GM21447 (cell line): ENCODE results near the gene POC1A.

Experiments
- ATAC-seq: cut with Tn5 transposase; IDR thresholded peaks from one replicate; pipeline ENCODE4 v1.9.1; 2021; ENCODE audit not compliant: unreplicated experiment

Gene POC1A

DNA sequence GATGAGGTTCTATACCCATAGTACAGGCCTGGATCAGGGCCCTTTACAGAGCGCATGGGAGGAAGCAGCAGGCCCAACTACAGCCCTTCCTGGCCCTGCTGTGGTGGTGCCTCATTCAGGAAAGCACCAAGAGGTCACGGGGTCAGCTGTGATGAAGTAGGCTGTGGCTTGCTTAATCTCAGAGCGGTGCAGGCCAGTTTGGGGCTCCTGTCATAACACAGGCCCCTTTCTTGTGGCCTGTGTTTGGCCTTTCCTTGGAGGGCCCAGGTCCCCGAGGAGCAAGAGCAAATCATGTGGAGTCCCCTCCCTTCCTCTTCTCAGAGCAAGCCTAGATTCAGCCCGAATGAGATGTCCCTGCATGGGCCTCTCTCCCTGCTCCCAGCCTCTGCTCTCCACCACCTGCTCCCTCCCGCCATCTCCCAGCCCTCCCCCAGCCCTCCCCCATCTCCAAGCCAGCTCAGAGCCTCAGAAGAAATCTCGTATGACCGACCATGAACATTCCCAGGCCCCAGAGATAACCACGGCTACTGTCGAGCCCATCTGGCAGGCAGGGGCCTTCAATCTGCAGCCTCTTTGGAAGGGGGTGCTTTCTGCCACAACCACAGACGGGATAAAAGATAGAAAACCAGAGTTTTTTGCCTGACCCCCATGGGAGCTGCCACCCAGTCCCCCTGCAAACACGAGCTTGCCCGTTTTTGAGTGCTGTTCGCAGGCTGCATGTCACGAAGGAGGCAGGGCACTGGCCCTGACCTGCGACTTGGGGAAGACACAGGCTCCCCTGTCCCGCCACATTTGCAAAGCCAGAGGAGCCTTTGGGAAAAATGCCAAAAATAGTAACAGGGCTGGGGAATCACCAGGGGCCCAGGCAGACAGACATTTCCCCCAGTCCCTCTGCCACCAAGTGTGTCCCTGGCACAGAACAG is 65.5 kb downstream of the POC1A start:
- ATAC-seq, result no peak

GRCh38 chr3:52087731-52088130 is 66.5 kb downstream of the POC1A start:
- no peak for ATAC-seq

DNA sequence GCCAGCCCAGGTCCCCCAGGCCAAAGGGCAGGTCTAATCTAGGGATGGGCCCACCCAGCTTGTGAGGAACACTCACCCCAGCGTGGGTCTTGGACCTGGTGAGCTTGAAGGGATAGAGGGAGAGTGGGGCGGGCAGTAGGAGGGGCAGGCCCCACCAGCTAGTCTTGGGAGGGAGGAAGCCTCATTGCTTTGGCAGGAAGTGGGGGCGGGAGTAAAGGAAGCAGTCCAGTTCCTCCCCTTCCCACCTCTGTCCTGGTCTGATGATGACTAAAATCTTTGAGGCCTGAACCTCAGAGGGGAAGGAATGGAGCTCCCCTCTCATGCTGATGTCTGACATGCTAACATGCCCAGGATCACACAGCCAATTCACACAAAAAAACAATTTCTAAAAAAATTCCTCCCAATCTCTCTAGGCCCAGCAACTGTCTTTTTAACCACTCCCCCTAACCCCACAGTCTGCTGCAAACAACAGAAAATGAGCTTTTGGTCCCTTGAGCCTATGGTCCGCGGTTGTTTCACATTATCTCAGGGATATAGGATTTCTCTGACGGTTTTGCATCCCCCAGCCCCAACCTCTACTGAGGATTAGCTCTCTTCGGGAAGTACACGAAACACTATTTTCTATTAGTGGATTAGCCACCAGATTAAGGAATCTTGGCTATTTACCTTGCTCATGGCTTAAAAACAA is 67.1 kb downstream of the POC1A start:
- ATAC-seq, result no peak

DNA sequence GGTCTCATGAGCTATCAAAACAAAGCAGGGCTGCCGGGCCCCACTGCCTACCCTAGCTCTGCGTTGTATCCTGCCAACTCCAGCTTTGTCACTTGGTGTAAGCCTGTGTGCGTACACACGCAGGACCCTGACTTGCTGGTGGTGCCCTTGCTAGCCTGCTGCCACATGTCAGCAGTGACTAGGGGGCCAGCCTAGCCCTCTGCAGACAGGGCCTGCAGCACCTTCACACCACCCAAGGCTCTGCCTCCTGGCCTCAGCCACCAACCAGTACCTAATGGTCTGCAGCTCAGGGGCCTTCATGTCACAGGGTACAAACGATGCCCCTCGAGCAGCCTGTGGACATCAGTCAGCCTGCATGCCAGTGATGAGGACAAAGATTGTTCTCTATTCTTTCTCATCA is 67.8 kb downstream of the POC1A start:
- no peak for ATAC-seq

GRCh38 chr3:52085681-52086282 is 68.4 kb downstream of the POC1A start:
- no peak for ATAC-seq

DNA sequence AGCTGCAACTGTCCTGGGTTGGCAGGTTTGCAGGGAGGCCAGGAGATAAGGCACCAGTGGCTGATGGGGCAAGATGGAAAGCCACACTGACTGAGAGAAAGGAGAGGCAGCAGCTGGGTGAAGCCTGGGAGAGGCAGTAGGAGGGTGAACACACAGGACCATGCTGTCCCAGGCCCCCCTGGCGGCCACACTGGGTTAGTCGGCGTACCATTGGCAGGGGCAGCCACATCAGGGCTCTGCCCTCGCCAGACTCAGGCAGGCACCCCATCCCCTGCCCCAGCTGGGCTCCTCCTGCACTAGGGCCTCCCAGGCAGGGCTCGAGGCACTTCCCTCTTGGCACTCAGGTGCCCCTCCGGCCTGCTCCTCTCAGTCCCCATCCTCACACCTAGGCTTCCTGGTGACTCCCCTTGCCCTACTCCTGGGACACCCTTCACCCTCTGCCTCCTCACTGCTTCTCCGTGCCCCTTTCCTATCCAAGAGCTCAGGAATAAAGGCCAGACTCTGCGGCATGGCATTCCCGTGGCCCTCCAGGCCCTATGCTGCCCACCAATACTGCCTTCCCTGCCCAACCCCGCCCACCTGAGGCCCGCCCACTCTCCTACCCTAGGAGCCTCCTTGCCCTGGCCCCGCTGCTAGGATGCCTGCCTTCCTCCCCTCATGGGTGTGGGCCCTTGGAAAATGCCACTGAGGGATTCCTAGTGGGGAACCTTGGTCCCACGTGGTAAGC is 69.1 kb downstream of the POC1A start:
- no peak for ATAC-seq

DNA sequence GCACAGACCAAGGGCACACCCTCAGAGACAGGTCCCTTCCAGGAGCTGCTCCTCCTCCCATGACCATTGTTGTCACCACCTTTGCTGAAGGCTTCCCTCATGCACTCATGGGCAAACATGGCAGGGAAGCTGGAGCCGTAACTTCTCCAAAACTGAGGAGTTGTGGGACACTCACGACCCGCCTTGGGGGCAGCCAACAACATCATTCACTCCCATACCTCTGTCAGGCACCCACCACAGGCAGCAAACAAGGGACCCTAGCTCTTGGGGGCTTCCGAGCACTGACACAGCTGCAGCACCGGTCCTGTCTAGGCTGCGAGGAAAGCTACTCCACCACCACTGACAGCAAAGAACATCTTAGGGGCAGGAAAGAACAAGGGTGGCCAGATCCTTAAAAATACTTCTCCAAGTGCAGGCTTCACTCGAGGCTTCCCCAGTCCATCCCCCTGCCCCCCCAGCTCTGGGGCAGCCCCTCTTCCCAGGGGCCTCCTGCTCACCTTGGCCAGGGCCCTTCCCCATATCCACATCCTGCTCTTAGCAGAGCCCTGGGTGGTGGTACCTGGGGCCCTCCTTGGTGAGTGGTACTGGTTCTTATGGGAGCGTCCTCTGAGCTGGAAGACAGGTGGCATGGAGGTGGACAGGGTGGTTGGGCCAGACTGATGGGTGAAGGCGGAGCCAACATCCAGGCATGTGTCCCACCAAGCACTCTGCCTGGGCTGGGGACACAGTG is 69.8 kb downstream of the POC1A start:
- no peak for ATAC-seq

DNA sequence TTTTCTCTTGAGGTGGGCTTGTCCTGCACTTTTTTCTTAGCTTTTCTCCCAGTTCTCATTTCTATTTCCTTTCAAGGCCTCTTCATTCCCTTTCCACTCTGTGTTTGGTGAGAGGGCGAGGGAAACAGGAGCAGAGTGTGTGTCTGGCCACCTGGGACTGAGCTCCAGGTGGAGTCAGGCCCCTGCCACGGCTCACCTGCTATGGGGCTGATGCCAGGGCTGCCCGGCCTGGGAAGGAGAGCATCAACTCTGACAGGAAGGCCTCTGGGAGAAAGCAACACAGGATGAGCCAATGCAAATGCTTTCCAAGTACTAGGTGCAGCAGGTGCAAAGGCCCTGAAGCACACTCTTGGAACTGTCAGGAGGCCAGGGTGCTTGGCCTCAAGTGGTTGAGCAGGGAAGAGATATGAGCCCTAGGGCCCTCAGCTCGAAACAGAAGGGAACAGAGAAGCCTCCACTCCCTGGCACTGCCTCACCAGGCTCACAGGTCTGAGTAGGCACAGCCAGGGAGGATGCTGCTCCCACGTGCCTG is 70.6 kb downstream of the POC1A start:
- ATAC-seq, result no peak

DNA sequence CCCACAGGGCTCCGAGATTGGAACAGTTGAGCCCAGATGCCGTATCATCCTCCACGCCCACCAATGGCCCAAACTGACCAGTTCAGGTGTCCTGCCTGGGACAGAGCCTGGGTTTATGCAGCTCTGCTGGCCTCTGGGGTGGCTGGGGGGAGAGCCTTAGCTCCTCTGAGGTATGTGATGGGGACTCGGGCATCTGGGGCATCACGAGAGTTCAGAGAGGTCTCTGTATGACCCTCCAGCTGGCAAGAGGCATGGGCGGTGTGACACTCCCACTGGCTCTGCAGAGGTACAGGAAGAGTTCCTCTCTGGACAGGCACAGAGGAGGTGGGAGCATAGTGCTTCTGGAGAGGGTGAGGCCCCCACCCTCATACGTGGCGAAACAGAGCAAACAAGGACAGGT is 71.3 kb downstream of the POC1A start:
- no peak for ATAC-seq

DNA sequence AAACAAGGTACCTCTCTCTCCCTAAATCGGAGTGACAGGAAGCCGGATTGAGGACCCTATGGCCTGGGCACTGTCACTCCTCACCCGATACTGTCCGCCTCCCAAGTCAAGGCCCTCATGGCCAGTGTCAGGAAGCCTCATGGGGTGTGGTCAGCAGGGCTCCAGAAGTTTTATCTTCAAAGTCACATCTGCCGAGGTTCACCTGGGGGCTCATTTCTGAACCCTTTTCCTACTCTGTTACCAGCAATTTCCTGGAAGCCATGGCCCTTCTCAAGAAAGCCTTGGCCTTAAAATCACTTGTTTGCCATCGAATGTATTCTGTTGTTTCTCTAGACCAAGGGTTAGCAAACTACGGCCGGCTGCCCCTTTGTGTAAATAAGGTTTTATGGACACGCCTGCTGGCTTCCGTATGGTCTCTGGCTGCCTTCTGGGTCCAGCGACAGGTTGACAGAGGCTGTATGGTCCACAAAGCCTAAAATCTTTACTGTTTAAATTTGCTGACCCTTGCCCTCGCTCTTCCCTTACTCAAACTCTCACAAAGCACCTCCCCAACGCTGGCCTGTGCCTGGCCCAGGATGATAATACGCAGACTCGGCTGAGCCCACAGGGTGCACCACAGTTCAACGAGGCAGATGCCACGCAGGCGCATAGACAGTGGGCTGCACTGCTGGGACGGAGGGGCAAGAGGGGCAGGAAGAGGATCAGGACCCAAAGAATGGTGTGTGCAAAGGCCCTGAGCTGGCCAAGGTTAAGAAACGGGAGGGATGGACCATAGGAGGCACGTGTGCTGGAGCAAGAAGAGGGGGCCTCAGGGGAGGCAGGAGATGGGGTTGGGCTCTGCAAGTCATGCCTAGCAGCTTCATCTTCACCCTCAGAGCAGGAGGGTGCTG is 73.1 kb downstream of the POC1A start:
- no peak for ATAC-seq

DNA sequence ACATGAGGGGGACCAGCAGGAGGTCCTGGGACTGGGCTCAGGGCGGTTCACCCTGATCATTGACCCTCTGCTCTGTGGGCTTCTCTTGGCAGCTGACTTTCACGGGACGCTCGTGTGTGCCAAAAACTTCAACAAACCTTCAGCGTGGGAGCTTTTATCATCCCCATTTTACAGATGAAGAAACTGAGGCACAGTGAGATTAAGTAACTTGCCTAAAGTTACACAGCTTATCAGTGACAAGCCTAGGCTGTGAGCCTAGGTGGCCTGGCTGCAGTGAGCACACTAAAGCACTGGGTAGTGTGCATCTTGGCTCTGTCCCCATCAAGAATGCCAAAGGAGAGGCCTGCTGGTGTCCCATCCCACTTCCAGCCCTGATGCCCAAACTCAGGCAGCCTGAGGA is 74.3 kb downstream of the POC1A start:
- ATAC-seq, result no peak

DNA sequence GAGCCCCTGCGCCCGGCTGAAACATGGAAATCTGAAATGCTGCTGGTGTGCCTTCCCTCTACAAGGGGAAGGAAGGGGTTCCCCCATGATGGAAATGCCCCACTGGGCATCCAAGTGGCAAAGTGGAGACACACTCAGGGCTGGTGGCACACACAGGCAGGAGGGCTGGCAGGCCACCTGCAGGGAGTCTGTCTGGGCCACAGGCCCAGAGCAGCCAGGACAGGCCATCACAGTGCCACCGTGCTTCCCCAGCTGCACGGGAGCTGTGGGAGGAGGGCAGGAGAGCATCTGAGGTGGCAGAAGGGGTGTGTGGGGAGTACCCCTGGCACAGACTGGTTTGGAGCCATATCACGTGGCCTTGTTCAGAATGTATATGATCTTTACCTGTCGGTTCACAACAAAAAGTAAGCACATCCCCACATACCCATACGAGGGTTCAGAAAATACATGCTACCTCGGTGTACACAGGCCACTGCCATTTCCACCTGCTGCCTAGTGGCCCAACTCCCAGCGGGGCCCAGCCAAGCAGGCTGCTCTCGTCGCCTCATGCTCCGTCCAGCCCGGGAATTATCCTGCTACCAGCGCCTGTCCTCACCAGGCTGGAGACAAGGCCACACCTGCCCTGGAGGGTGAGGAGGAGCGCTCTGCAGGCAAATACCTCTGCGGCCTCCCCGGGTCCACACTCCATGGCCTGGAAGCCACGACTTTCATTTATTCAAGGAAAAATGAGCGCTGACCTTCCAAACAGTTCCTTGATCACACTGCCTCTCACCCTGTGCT is 75.3 kb downstream of the POC1A start:
- ATAC-seq, result no peak

- ATAC-seq, result no peak
These were observed 76.3 kb downstream of the POC1A start for GRCh38 chr3:52077925-52078324.

DNA sequence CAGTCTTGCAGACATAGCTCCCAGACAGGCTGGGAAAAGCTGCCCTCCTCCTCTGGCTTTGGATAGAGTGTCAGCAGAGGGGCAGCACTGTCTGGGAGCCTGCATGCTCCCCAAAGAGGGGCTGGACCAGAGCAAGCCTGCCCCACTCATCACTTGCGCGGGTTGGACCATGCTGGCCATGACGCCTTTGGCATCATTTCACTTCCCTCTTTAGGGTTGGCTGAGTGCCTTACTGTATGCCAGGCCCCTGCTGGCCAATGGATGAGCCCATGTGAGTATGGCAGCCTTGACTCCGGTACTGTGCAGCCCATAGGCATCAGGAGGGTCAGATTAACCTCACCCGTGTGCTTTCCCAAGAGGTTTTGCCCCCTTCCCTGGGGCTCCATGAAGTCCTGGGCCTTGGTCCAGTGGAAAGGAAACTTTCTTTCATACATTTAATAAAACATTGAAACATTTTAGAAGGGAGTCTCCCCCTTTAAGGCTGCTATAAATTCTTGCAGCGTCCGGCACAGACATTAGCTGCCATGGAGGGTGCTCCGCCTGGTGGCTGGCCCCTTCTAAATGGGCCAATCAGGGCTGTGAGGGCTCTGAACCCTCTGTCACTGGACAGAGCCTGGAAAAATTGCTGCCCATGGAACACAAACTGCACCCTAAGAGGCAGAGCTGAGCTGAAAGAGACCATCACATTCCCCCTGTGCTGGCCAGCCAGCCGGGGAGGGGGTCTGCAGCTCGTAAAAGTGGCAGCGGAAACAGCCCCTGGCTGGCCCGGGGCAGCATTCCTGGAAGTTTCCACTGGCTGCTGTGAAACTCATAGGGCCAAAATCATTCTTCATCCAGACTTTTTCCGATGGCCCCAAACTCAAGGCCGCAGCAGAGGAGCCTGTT is 77.1 kb downstream of the POC1A start:
- ATAC-seq, result no peak

- ATAC-seq, result no peak
These were observed 80.7 kb downstream of the POC1A start for GRCh38 chr3:52073490-52073889.

- no peak for ATAC-seq
These were observed 81.8 kb downstream of the POC1A start for GRCh38 chr3:52072471-52072870.

GRCh38 chr3:52072020-52072419 is 82.2 kb downstream of the POC1A start:
- no peak for ATAC-seq
